ENCODE results near the gene SYMPK.

The SYMPK gene

GRCh38 chr19:45884682-45885555 is 22.0 kb upstream of the SYMPK start:
- Histone ChIP-seq H3K4me1 (ENCODE audit: control insufficient read depth in 1 of 2, insufficient read depth in 1 of 2, low read depth in 1 of 2, low read length in 1 of 2) (peaks cover 26 to 42% of the 10 kb centered on the region in 2 experiments), H3K36me3 (peaks cover 3% of the 10 kb centered on the region), H3K27me3 (peaks cover 30% of the 10 kb centered on the region), H3K4me3 (ENCODE audit: low read depth in 1 of 2, low read length in 1 of 2) (peak overlapping the region; percentile 76 to 83), H3K9me3 (no peaks in the 10 kb centered on the region), H3K27ac (peak overlapping the region; percentile 90)
- no peak for TF ChIP-seq CTCF (IDR thresholded peaks at IDR 0.05)

GRCh38 chr19:45883881-45884681 is 21.1 kb upstream of the SYMPK start:
- peaks cover 26 to 42% of the 10 kb centered on the region in 2 experiments for H3K4me1 ChIP-seq (ENCODE audit: control insufficient read depth in 1 of 2, insufficient read depth in 1 of 2, low read depth in 1 of 2, low read length in 1 of 2)
- no peak for TF ChIP-seq CTCF (IDR thresholded peaks at IDR 0.05)
- H3K9me3 ChIP-seq, result no peaks in the 10 kb centered on the region
- peaks cover 38% of the 10 kb centered on the region for H3K27me3 ChIP-seq
- no peak overlapping the region for H3K27ac ChIP-seq
- H3K4me3 ChIP-seq (ENCODE audit: low read depth in 1 of 2, low read length in 1 of 2), result no peak overlapping the region
- peaks cover 3% of the 10 kb centered on the region for H3K36me3 ChIP-seq

- H3K9me3 ChIP-seq, result no peaks in the 10 kb centered on the region
- H3K27me3 ChIP-seq, result peaks cover 44% of the 10 kb centered on the region
- no peak overlapping the region for H3K4me3 ChIP-seq (ENCODE audit: low read depth in 1 of 2, low read length in 1 of 2)
- peaks cover 3% of the 10 kb centered on the region for H3K36me3 ChIP-seq
- H3K27ac ChIP-seq, result no peak overlapping the region
- no peak for TF ChIP-seq CTCF (IDR thresholded peaks at IDR 0.05)
- peaks cover 26 to 42% of the 10 kb centered on the region in 2 experiments for H3K4me1 ChIP-seq (ENCODE audit: control insufficient read depth in 1 of 2, insufficient read depth in 1 of 2, low read depth in 1 of 2, low read length in 1 of 2)
Observed at GRCh38 chr19:45883586-45883880, 20.6 kb upstream of the SYMPK start.

- H3K9me3 ChIP-seq, result no peaks in the 10 kb centered on the region
- H3K27me3 ChIP-seq, result peaks cover 50% of the 10 kb centered on the region
- H3K4me3 ChIP-seq (ENCODE audit: low read depth in 1 of 2, low read length in 1 of 2), result peak overlapping the region; percentile 13 to 30
- peaks cover 26 to 42% of the 10 kb centered on the region in 2 experiments for H3K4me1 ChIP-seq (ENCODE audit: control insufficient read depth in 1 of 2, insufficient read depth in 1 of 2, low read depth in 1 of 2, low read length in 1 of 2)
- H3K36me3 ChIP-seq, result peaks cover 3% of the 10 kb centered on the region
- no peak overlapping the region for H3K27ac ChIP-seq
- TF ChIP-seq CTCF (IDR thresholded peaks at IDR 0.05), result peak; percentile 90
Observed at GRCh38 chr19:45882652-45883585, 20.0 kb upstream of the SYMPK start.

GRCh38 chr19:45881909-45882528 is 19.1 kb upstream of the SYMPK start:
- H3K4me3 ChIP-seq (ENCODE audit: low read depth in 1 of 2, low read length in 1 of 2), result no peak overlapping the region
- H3K36me3 ChIP-seq, result peaks cover 3% of the 10 kb centered on the region
- no peak overlapping the region for H3K27ac ChIP-seq
- peaks cover 24 to 40% of the 10 kb centered on the region in 2 experiments for H3K4me1 ChIP-seq (ENCODE audit: control insufficient read depth in 1 of 2, insufficient read depth in 1 of 2, low read depth in 1 of 2, low read length in 1 of 2)
- no peaks in the 10 kb centered on the region for H3K9me3 ChIP-seq
- no peak for TF ChIP-seq CTCF (IDR thresholded peaks at IDR 0.05)
- H3K27me3 ChIP-seq, result peaks cover 59% of the 10 kb centered on the region

Measured in neutrophil (primary cell).